IMR-90 (cell line): ENCODE data around the gene DDX3Y. TPM values are rescaled to one million over a fixed set of nuclear protein-coding genes. Genes with fewer than 3 reads are reported as not detected.

Source experiments
- ATAC-seq: fragments of 200-7000 bp; cut with Tn5 transposase; 2 replicates; pipeline ENCODE4 v1.9.1; 2020; ENCODE audit warnings: low read depth, mild to moderate bottlenecking, moderate library complexity
- BruUV-seq: library from RNA; stranded (reverse); fragments of 400-500 nt; replicated peaks from 2 replicates; lab custom pipeline; 2021; lab: Mats Ljungman, UMichigan
- CTCF ChIA-PET: fragments of 300-600 bp; formaldehyde crosslinking; extraction: SDS; loops from one replicate; lab custom pipeline; 2021; ENCODE audit warnings: antibody characterized with exemption; lab: Yijun Ruan, JAX
- POLR2A ChIA-PET: fragments of 300-600 bp; sonication (Branson Sonifier 250); formaldehyde crosslinking; loops from one replicate; lab custom pipeline; 2022; ENCODE audit warnings: antibody characterized with exemption; ENCODE audit not compliant: unreplicated experiment; lab: Charles Lee
- DNase-seq: peaks from one replicate; pipeline ENCODE4 v3.0.0; 2013
- H2AFZ ChIP-seq: replicated peaks from 2 replicates; pipeline ENCODE3; 2013; ENCODE audit warnings: low read length, mild to moderate bottlenecking; ENCODE audit not compliant: poor library complexity
- H2AK5ac ChIP-seq: 2 replicates; pipeline ENCODE4 v1.6.1; 2013; ENCODE audit warnings: low read depth, low read length, inconsistent platforms
- H2AK9ac ChIP-seq: replicated peaks from 2 replicates; pipeline ENCODE3; 2013; ENCODE audit warnings: mild to moderate bottlenecking, low read depth, low read length, moderate library complexity; ENCODE audit not compliant: poor library complexity
- H2BK120ac ChIP-seq: 2 replicates; pipeline ENCODE4 v1.6.1; 2013; ENCODE audit warnings: low read depth, low read length, inconsistent platforms
- H2BK15ac ChIP-seq: 3 replicates; pipeline ENCODE4 v1.6.1; 2013; ENCODE audit warnings: low read depth, low read length, inconsistent platforms
- H2BK20ac ChIP-seq: 2 replicates; pipeline ENCODE4 v1.6.1; 2013; ENCODE audit warnings: low read depth, mild to moderate bottlenecking, inconsistent platforms, low read length, moderate library complexity
- H2BK5ac ChIP-seq: 2 replicates; pipeline ENCODE4 v1.6.1; 2013; ENCODE audit warnings: mild to moderate bottlenecking, low read depth, low read length, inconsistent platforms; ENCODE audit not compliant: poor library complexity, severe bottlenecking
- H3K14ac ChIP-seq: replicated peaks from 2 replicates; pipeline ENCODE4 v1.6.1; 2013; ENCODE audit warnings: low read depth, low read length, inconsistent platforms
- H3K18ac ChIP-seq: 2 replicates; pipeline ENCODE4 v1.6.1; 2013; ENCODE audit warnings: low read depth, low read length, control low read depth
- H3K23ac ChIP-seq: 2 replicates; pipeline ENCODE4 v1.6.1; 2013; ENCODE audit warnings: low read depth, low read length, inconsistent platforms
- H3K27ac ChIP-seq: 2 replicates; pipeline ENCODE4 v1.5.1; 2013; ENCODE audit warnings: mild to moderate bottlenecking, control low read depth, low read length; ENCODE audit not compliant: insufficient read depth
- H3K27me3 ChIP-seq: 2 replicates; pipeline ENCODE4 v1.6.1; 2013; ENCODE audit warnings: low read length; ENCODE audit not compliant: control insufficient read depth, insufficient read depth
- H3K36me3 ChIP-seq: 2 replicates; pipeline ENCODE4 v1.6.1; 2013; ENCODE audit warnings: low read length, mixed read lengths; ENCODE audit not compliant: control insufficient read depth, insufficient read depth
- H3K4ac ChIP-seq: 2 replicates; pipeline ENCODE4 v1.6.1; 2013; ENCODE audit warnings: low read depth, low read length, inconsistent platforms
- H3K4me1 ChIP-seq: 2 replicates; pipeline ENCODE4 v1.6.1; 2013; ENCODE audit warnings: low read length, mixed read lengths; ENCODE audit not compliant: control insufficient read depth, insufficient read depth
- H3K4me2 ChIP-seq: 2 replicates; pipeline ENCODE4 v1.6.1; 2013; ENCODE audit warnings: low read depth, mild to moderate bottlenecking, control low read depth, low read length, moderate library complexity
- H3K4me3 ChIP-seq: 2 replicates; pipeline ENCODE4 v1.5.1; 2013; ENCODE audit warnings: low read depth, mild to moderate bottlenecking, control low read depth, low read length, moderate library complexity; ENCODE audit not compliant: insufficient read depth
- H3K56ac ChIP-seq: 2 replicates; pipeline ENCODE4 v1.6.1; 2013; ENCODE audit warnings: low read length, inconsistent platforms; ENCODE audit not compliant: insufficient read depth; ENCODE audit errors: extremely low read depth
- H3K79me1 ChIP-seq, 2 experiments: 2 replicates each; pipeline ENCODE4 v1.6.1; 2013; ENCODE audit warnings: low read length in 2 of 2, inconsistent platforms in 1 of 2, low read depth in 1 of 2
- H3K9ac ChIP-seq: 2 replicates; pipeline ENCODE4 v1.6.1; 2013; ENCODE audit warnings: low read depth, low read length, control low read depth
- H3K9me1 ChIP-seq: 2 replicates; pipeline ENCODE4 v1.6.1; 2013; ENCODE audit warnings: low read length, inconsistent platforms; ENCODE audit not compliant: insufficient read depth
- H3K9me3 ChIP-seq: 2 replicates; pipeline ENCODE4 v1.6.1; 2013; ENCODE audit warnings: low read length; ENCODE audit not compliant: control insufficient read depth, insufficient read depth
- H4K20me1 ChIP-seq: 2 replicates; pipeline ENCODE4 v1.6.1; 2013; ENCODE audit warnings: low read length, inconsistent platforms; ENCODE audit not compliant: insufficient read depth
- H4K5ac ChIP-seq: 2 replicates; pipeline ENCODE4 v1.6.1; 2013; ENCODE audit warnings: mild to moderate bottlenecking, low read depth, low read length, control low read depth
- H4K8ac ChIP-seq, 2 experiments: 2 replicates each; pipeline ENCODE4 v1.6.1; 2013; ENCODE audit warnings: low read depth in 2 of 2, low read length in 2 of 2, control low read depth in 1 of 2, inconsistent platforms in 1 of 2
- H4K91ac ChIP-seq: 2 replicates; pipeline ENCODE4 v1.6.1; 2013; ENCODE audit warnings: low read depth, low read length, inconsistent platforms; ENCODE audit not compliant: insufficient read depth
- BHLHE40 ChIP-seq: fragments of 150-350 bp; IDR thresholded peaks from 2 replicates; pipeline ENCODE4 v1.6.1; 2016; ENCODE audit warnings: mild to moderate bottlenecking, low read depth, low read length
- CEBPB ChIP-seq: IDR thresholded peaks from 2 replicates; pipeline ENCODE4 v1.6.1; 2012; ENCODE audit warnings: low read depth, low read length, improper control_type of control experiment
- CHD1 ChIP-seq: IDR thresholded peaks from 2 replicates; pipeline ENCODE4 v1.6.1; 2012; ENCODE audit warnings: low read depth, low read length, improper control_type of control experiment
- CTCF ChIP-seq: conservative IDR thresholded peaks from 2 replicates; pipeline ENCODE4 v1.5.1; 2012; ENCODE audit warnings: mild to moderate bottlenecking, low read depth, low read length, improper control_type of control experiment
- ELK1 ChIP-seq: fragments of 150-350 bp; IDR thresholded peaks from 2 replicates; pipeline ENCODE4 v1.6.1; 2016; ENCODE audit warnings: low read depth, mild to moderate bottlenecking, low read length, moderate library complexity, borderline replicate concordance
- FOS ChIP-seq: fragments of 150-350 bp; IDR thresholded peaks from 2 replicates; pipeline ENCODE4 v1.6.1; 2016; ENCODE audit warnings: low read depth, low read length
- MAFK ChIP-seq: IDR thresholded peaks from 2 replicates; pipeline ENCODE4 v1.6.1; 2012; ENCODE audit warnings: low read depth, low read length, improper control_type of control experiment
- MAZ ChIP-seq: IDR thresholded peaks from 2 replicates; pipeline ENCODE4 v1.6.1; 2012; ENCODE audit warnings: low read depth, mild to moderate bottlenecking, low read length, improper control_type of control experiment, moderate library complexity, borderline replicate concordance
- MXI1 ChIP-seq: IDR thresholded peaks from 2 replicates; pipeline ENCODE4 v1.6.1; 2012; ENCODE audit warnings: low read depth, mild to moderate bottlenecking, low read length, moderate library complexity, borderline replicate concordance
- NFE2L2 ChIP-seq: fragments of 150-350 bp; IDR thresholded peaks from 2 replicates; pipeline ENCODE4 v1.6.1; 2016; ENCODE audit warnings: low read depth, mild to moderate bottlenecking, low read length
- POLR2A ChIP-seq: IDR thresholded peaks from 2 replicates; pipeline ENCODE4 v1.6.1; 2012; ENCODE audit warnings: mild to moderate bottlenecking, low read depth, low read length
- RAD21 ChIP-seq: IDR thresholded peaks from 2 replicates; pipeline ENCODE4 v1.6.1; 2012; ENCODE audit warnings: low read length, improper control_type of control experiment
- RCOR1 ChIP-seq: IDR thresholded peaks from 2 replicates; pipeline ENCODE4 v1.6.1; 2012; ENCODE audit warnings: mild to moderate bottlenecking, low read length, improper control_type of control experiment; ENCODE audit not compliant: insufficient replicate concordance
- RFX5 ChIP-seq: IDR thresholded peaks from 2 replicates; pipeline ENCODE4 v1.8.0; 2012; ENCODE audit warnings: low read depth, mild to moderate bottlenecking, low read length, moderate library complexity
- SMC3 ChIP-seq: fragments of 150-350 bp; IDR thresholded peaks from 2 replicates; pipeline ENCODE4 v1.6.1; 2016; ENCODE audit warnings: low read depth, mild to moderate bottlenecking, antibody characterized with exemption, low read length, moderate library complexity
- dilution Hi-C: fragments of 300-500 bp; cut with HindIII; formaldehyde crosslinking; loops from one replicate; pipeline ENCODE4 v1.14.3; 2018; ENCODE audit warnings: low sequenced_read_pairs; ENCODE audit not compliant: unreplicated experiment
- in situ Hi-C: fragments of 300-500 bp; cut with MboI; formaldehyde crosslinking; loops from 3 replicates; pipeline ENCODE4 v1.14.3; 2019; ENCODE audit warnings: low sequenced_read_pairs, inconsistent platforms, mixed read lengths
- intact Hi-C: fragments of 100-400 bp; cut with micrococcal nuclease; formaldehyde crosslinking; loops from 2 replicates; pipeline ENCODE4 v1.10.0; 2022
- polyA plus RNA-seq, 3 experiments: library from polyadenylated mRNA; depleted of rRNA; stranded (reverse); fragments of >200 nt; gene quantifications; 2 replicates each; pipeline ENCODE4 v1.2.3, GENCODE V29; 2012; ENCODE audit warnings: low replicate concordance in 1 of 3
- total RNA-seq: library from RNA; depleted of rRNA; stranded (reverse); fragments of >200 nt; gene quantifications from 2 replicates; pipeline ENCODE4 v1.2.3, GENCODE V29; 2012
- TF ChIP-seq, protein P1 (sequence below): fragments of 150-350 bp; IDR thresholded peaks from 2 replicates; pipeline ENCODE4 v1.6.1; 2017; ENCODE audit warnings: mild to moderate bottlenecking, antibody characterized with exemption, low read length, low read depth

Gene DDX3Y
- total and polyA plus RNA-seq, 2 of the 4 experiments (the other 2 are of a cell fraction): not detected

DNA sequence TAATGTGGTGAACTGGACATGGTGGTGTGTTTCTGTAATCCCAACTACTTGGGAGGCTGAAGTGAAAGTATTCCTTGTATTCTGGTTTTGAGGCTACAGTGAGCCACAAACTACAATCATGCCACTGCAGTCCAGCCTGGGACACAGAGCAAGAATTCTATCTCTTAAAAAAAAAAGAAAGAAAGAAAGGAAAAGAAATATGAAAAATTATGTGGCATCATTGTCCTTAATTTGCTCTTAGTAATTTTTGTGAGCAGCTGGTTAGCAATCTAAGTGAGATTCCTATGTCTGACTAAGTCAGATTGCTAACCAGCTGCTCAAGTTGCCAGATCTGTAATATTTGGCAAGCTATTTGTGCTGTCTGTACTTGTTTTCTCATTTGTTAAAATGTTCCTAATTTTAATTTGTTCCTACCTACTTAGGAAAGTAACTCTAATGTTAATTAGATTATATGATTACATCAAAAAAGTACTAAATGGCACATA, 48.8 kb upstream of the DDX3Y start:
- CTCF ChIA-PET: no interaction called here
- H3K4me1 ChIP-seq: no peaks in the 10 kb centered on the region
- H3K18ac ChIP-seq: no peak overlapping the region
- no peak overlapping the region for H2BK20ac ChIP-seq
- dilution Hi-C loops: no loop called here
- no peak overlapping the region for H3K4me2 ChIP-seq
- no peak overlapping the region for H2AFZ ChIP-seq
- H3K4me3 ChIP-seq: no peak overlapping the region
- H3K14ac ChIP-seq: no peak overlapping the region
- no peak overlapping the region for H3K23ac ChIP-seq
- H3K9me1 ChIP-seq: no peaks in the 10 kb centered on the region
- H4K20me1 ChIP-seq: no peaks in the 10 kb centered on the region
- H2BK15ac ChIP-seq: no peak overlapping the region
- no peaks in the 10 kb centered on the region for H3K9me3 ChIP-seq
- no peaks in the 10 kb centered on the region for H3K79me1 ChIP-seq
- POLR2A ChIA-PET: no interaction called here
- H3K36me3 ChIP-seq: no peaks in the 10 kb centered on the region
- intact Hi-C loops: no loop called here
- no TSS peak for BruUV-seq
- no peak overlapping the region for H2AK5ac ChIP-seq
- no peak overlapping the region for H3K9ac ChIP-seq
- no peaks in the 10 kb centered on the region for H3K27me3 ChIP-seq
- no peak overlapping the region for H2AK9ac ChIP-seq
- H3K56ac ChIP-seq: no peak overlapping the region
- TF ChIP-seq MAZ (no peak), SMC3 (no peak), ELK1 (no peak), FOS (no peak), POLR2A (no peak), NFE2L2 (no peak), CTCF (no peak), BHLHE40 (no peak), CHD1 (no peak), RFX5 (no peak), MAFK (no peak), CEBPB (no peak), RCOR1 (no peak), MXI1 (no peak), RAD21 (no peak)
- TF ChIP-seq, protein P1, sequence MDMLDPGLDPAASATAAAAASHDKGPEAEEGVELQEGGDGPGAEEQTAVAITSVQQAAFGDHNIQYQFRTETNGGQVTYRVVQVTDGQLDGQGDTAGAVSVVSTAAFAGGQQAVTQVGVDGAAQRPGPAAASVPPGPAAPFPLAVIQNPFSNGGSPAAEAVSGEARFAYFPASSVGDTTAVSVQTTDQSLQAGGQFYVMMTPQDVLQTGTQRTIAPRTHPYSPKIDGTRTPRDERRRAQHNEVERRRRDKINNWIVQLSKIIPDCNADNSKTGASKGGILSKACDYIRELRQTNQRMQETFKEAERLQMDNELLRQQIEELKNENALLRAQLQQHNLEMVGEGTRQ: no peak
- ATAC-seq: no peak
- H4K8ac ChIP-seq: no peak overlapping the region
- no peak overlapping the region for H4K91ac ChIP-seq
- H3K4ac ChIP-seq: no peak overlapping the region
- H2BK120ac ChIP-seq: no peak overlapping the region
- in situ Hi-C loops: no loop called here
- no peak overlapping the region for H2BK5ac ChIP-seq
- DNase-seq: no peak
- no peak overlapping the region for H3K27ac ChIP-seq
- no peak overlapping the region for H4K5ac ChIP-seq
